Osteocyte (in vitro differentiated cells): ENCODE data around the gene MRTFA. TPM values are rescaled to one million over a fixed set of nuclear protein-coding genes. Genes with fewer than 3 reads are reported as not detected.

Experiments
- DNase-seq: peaks from one replicate; pipeline ENCODE4 v3.0.0; 2021; ENCODE audit warnings: mixed read lengths; ENCODE audit not compliant: unreplicated experiment; ENCODE audit errors: extremely low spot score
- H3K27ac Mint-ChIP-seq: one replicate; pipeline ENCODE4 v1.8.0; 2021; ENCODE audit warnings: mild to moderate bottlenecking, mixed read lengths; ENCODE audit not compliant: unreplicated experiment
- H3K27me3 Mint-ChIP-seq: one replicate; pipeline ENCODE4 v1.8.0; 2021; ENCODE audit warnings: mixed read lengths; ENCODE audit not compliant: unreplicated experiment
- H3K36me3 Mint-ChIP-seq: one replicate; pipeline ENCODE4 v1.8.0; 2021; ENCODE audit warnings: mixed read lengths; ENCODE audit not compliant: unreplicated experiment
- H3K4me1 Mint-ChIP-seq: one replicate; pipeline ENCODE4 v1.8.0; 2021; ENCODE audit warnings: mixed read lengths; ENCODE audit not compliant: unreplicated experiment
- H3K4me3 Mint-ChIP-seq: one replicate; pipeline ENCODE4 v1.8.0; 2021; ENCODE audit warnings: mild to moderate bottlenecking, moderate library complexity, mixed read lengths; ENCODE audit not compliant: unreplicated experiment
- H3K9me3 Mint-ChIP-seq: one replicate; pipeline ENCODE4 v1.8.0; 2021; ENCODE audit warnings: mixed read lengths; ENCODE audit not compliant: unreplicated experiment
- CTCF ChIP-seq: fragments of 200-600 bp; sonication (generic); IDR thresholded peaks from 2 replicates; pipeline ENCODE4 v1.5.0; 2021; ENCODE audit warnings: antibody characterized with exemption, mild to moderate bottlenecking, moderate library complexity
- total RNA-seq: library from RNA; stranded (reverse); gene quantifications from 2 replicates; pipeline ENCODE4 v1.2.1, GENCODE V29; 2021

Gene MRTFA
- total RNA-seq, 1 donor from 2014 or later, result 59.0 TPM

- no peaks in the 10 kb centered on the region for H3K27me3 Mint-ChIP-seq
- H3K27ac Mint-ChIP-seq, result no peak overlapping the region
- peaks cover 2% of the 10 kb centered on the region for H3K4me1 Mint-ChIP-seq
- TF ChIP-seq CTCF, result no peak
- DNase-seq, result no peak
- no peaks in the 10 kb centered on the region for H3K36me3 Mint-ChIP-seq
- no peak overlapping the region for H3K4me3 Mint-ChIP-seq
- H3K9me3 Mint-ChIP-seq, result no peaks in the 10 kb centered on the region
These were observed 32.3 kb upstream of the MRTFA start for GRCh38 chr22:40668611-40669411.

- TF ChIP-seq CTCF, result no peak
- Mint-ChIP-seq H3K27ac (no peak overlapping the region), H3K9me3 (no peaks in the 10 kb centered on the region), H3K27me3 (no peaks in the 10 kb centered on the region), H3K36me3 (no peaks in the 10 kb centered on the region), H3K4me3 (no peak overlapping the region), H3K4me1 (peaks cover 2% of the 10 kb centered on the region)
- DNase-seq, result no peak
These were observed 29.8 kb upstream of the MRTFA start for GRCh38 chr22:40666151-40666848.

- TF ChIP-seq CTCF, result no peak
- Mint-ChIP-seq H3K9me3 (no peaks in the 10 kb centered on the region), H3K4me1 (peaks cover 2% of the 10 kb centered on the region), H3K27me3 (no peaks in the 10 kb centered on the region), H3K4me3 (no peak overlapping the region), H3K36me3 (no peaks in the 10 kb centered on the region), H3K27ac (no peak overlapping the region)
- DNase-seq, result no peak
These were observed 28.8 kb upstream of the MRTFA start for GRCh38 chr22:40665312-40665711.

- no peaks in the 10 kb centered on the region for H3K9me3 Mint-ChIP-seq
- no peaks in the 10 kb centered on the region for H3K36me3 Mint-ChIP-seq
- H3K27ac Mint-ChIP-seq, result no peak overlapping the region
- TF ChIP-seq CTCF, result no peak
- no peak overlapping the region for H3K4me3 Mint-ChIP-seq
- no peaks in the 10 kb centered on the region for H3K27me3 Mint-ChIP-seq
- DNase-seq, result no peak
- no peaks in the 10 kb centered on the region for H3K4me1 Mint-ChIP-seq
These were observed 25.2 kb upstream of the MRTFA start for GRCh38 chr22:40661671-40662070.

GRCh38 chr22:40660730-40661129 lies 24.2 kb upstream of the MRTFA start:
- no peak overlapping the region for H3K4me3 Mint-ChIP-seq
- H3K36me3 Mint-ChIP-seq, result no peaks in the 10 kb centered on the region
- no peaks in the 10 kb centered on the region for H3K4me1 Mint-ChIP-seq
- no peaks in the 10 kb centered on the region for H3K9me3 Mint-ChIP-seq
- no peak for TF ChIP-seq CTCF
- no peaks in the 10 kb centered on the region for H3K27me3 Mint-ChIP-seq
- H3K27ac Mint-ChIP-seq, result no peak overlapping the region
- DNase-seq, result no peak
